Type B pancreatic cell (in vitro differentiated cells): ENCODE results near the gene NCAM1. TPM values are rescaled to one million over a fixed set of nuclear protein-coding genes. Genes with fewer than 3 reads are reported as not detected.

Source experiments
- DNase-seq: peaks from one replicate; pipeline ENCODE4 v3.0.0; 2021; ENCODE audit warnings: mixed read lengths; ENCODE audit not compliant: unreplicated experiment; ENCODE audit errors: extremely low spot score
- H3K27ac Mint-ChIP-seq: 2 replicates; pipeline ENCODE4 v1.8.0; 2021; ENCODE audit warnings: mild to moderate bottlenecking, mixed read lengths
- H3K27me3 Mint-ChIP-seq: 2 replicates; pipeline ENCODE4 v1.8.0; 2021; ENCODE audit warnings: mixed read lengths
- H3K36me3 Mint-ChIP-seq: 2 replicates; pipeline ENCODE4 v1.8.0; 2021; ENCODE audit warnings: mixed read lengths
- H3K4me1 Mint-ChIP-seq: one replicate; pipeline ENCODE4 v1.8.0; 2021; ENCODE audit warnings: mixed read lengths; ENCODE audit not compliant: unreplicated experiment
- H3K4me3 Mint-ChIP-seq: 2 replicates; pipeline ENCODE4 v1.8.0; 2021; ENCODE audit warnings: mild to moderate bottlenecking, mixed read lengths
- H3K9me3 Mint-ChIP-seq: 2 replicates; pipeline ENCODE4 v1.8.0; 2021; ENCODE audit warnings: mixed read lengths
- total RNA-seq: library from RNA; stranded (reverse); gene quantifications from 2 replicates; pipeline ENCODE4 v1.2.1, GENCODE V29; 2021; ENCODE audit warnings: low replicate concordance
- TF ChIP-seq, protein P1 (sequence below): fragments of 200-600 bp; sonication (generic); conservative IDR thresholded peaks from 2 replicates; pipeline ENCODE4 v1.5.0; 2021; ENCODE audit warnings: antibody characterized with exemption, mild to moderate bottlenecking

Gene NCAM1
- total RNA-seq, 1 donor from 2014 or later = 106 TPM

DNA sequence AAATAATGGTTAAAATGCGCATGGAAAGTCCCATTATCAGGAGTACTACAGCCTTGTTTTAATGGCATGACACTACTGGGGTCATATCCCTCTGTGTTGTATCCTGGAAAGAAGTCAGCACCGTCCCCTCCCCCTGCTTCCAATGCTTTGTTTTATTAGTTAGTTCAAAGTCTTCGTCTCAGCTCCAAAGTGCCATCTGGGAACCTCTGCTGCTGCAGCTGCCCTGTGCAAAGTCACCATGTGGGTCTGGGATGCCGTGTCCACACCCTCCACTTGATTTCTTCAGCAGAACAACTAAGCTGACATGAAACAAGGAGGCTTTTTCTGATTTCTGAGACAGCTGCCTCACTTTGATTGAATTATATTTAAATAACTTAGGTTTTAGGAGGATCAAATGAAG is 29.5 kb upstream of the NCAM1 start:
- no peak for DNase-seq
- H3K9me3 Mint-ChIP-seq = peaks cover 4% of the 10 kb centered on the region
- peaks cover 15% of the 10 kb centered on the region for H3K4me1 Mint-ChIP-seq
- TF ChIP-seq, protein P1, sequence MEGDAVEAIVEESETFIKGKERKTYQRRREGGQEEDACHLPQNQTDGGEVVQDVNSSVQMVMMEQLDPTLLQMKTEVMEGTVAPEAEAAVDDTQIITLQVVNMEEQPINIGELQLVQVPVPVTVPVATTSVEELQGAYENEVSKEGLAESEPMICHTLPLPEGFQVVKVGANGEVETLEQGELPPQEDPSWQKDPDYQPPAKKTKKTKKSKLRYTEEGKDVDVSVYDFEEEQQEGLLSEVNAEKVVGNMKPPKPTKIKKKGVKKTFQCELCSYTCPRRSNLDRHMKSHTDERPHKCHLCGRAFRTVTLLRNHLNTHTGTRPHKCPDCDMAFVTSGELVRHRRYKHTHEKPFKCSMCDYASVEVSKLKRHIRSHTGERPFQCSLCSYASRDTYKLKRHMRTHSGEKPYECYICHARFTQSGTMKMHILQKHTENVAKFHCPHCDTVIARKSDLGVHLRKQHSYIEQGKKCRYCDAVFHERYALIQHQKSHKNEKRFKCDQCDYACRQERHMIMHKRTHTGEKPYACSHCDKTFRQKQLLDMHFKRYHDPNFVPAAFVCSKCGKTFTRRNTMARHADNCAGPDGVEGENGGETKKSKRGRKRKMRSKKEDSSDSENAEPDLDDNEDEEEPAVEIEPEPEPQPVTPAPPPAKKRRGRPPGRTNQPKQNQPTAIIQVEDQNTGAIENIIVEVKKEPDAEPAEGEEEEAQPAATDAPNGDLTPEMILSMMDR = no peak
- no peaks in the 10 kb centered on the region for H3K36me3 Mint-ChIP-seq
- peaks cover 16% of the 10 kb centered on the region for H3K27me3 Mint-ChIP-seq
- no peak overlapping the region for H3K27ac Mint-ChIP-seq
- no peak overlapping the region for H3K4me3 Mint-ChIP-seq

DNA sequence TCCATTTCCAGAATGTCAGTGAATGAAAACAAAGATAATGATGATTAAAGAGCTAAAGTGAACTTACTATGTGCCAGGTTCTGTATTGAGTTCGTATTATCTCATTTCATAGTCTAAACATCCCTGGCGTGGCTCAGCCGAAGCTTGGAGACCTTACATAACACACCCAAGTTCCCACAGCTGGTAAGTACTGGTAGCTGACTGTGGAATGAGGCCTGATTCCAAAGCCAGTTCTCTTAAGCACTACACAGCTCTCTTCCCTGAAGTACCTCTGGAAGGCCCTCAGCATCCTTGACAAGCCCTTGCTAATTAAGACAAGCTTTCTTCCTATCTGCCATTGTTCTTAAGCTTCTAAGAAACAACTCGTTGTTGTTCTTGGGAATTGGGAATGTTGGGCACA is 28.6 kb upstream of the NCAM1 start:
- Mint-ChIP-seq H3K4me1 (peaks cover 9% of the 10 kb centered on the region), H3K27me3 (peaks cover 16% of the 10 kb centered on the region), H3K9me3 (peaks cover 4% of the 10 kb centered on the region), H3K36me3 (no peaks in the 10 kb centered on the region), H3K27ac (no peak overlapping the region), H3K4me3 (no peak overlapping the region)
- no peak for DNase-seq
- TF ChIP-seq, protein P1 = no peak

- no peaks in the 10 kb centered on the region for H3K4me1 Mint-ChIP-seq
- TF ChIP-seq, protein P1 = no peak
- peaks cover 16% of the 10 kb centered on the region for H3K27me3 Mint-ChIP-seq
- no peak overlapping the region for H3K4me3 Mint-ChIP-seq
- H3K27ac Mint-ChIP-seq = no peak overlapping the region
- no peaks in the 10 kb centered on the region for H3K36me3 Mint-ChIP-seq
- H3K9me3 Mint-ChIP-seq = peaks cover 4% of the 10 kb centered on the region
- DNase-seq = no peak
These were observed 27.2 kb upstream of the NCAM1 start for GRCh38 chr11:112933970-112934369.

GRCh38 chr11:112941104-112941503 is 20.1 kb upstream of the NCAM1 start:
- no peak overlapping the region for H3K4me3 Mint-ChIP-seq
- no peak for DNase-seq
- peaks cover 7% of the 10 kb centered on the region for H3K27me3 Mint-ChIP-seq
- peaks cover 9% of the 10 kb centered on the region for H3K4me1 Mint-ChIP-seq
- TF ChIP-seq, protein P1 = no peak
- H3K36me3 Mint-ChIP-seq = no peaks in the 10 kb centered on the region
- H3K27ac Mint-ChIP-seq = no peak overlapping the region
- no peaks in the 10 kb centered on the region for H3K9me3 Mint-ChIP-seq

GRCh38 chr11:112942966-112943643 is 18.1 kb upstream of the NCAM1 start:
- H3K27me3 Mint-ChIP-seq = peaks cover 14% of the 10 kb centered on the region
- DNase-seq = no peak
- TF ChIP-seq, protein P1 = no peak

More at GRCh38 chr11:112942966-112943643, 18.1 kb upstream of the NCAM1 start:
- Mint-ChIP-seq H3K4me3 (no peak overlapping the region), H3K4me1 (peaks cover 16% of the 10 kb centered on the region), H3K27ac (no peak overlapping the region), H3K36me3 (no peaks in the 10 kb centered on the region), H3K9me3 (no peaks in the 10 kb centered on the region)
